ENCODE data around the gene MAPK13. TPM values are rescaled to one million over a fixed set of nuclear protein-coding genes. Genes with fewer than 3 reads are reported as not detected.

MAPK13 gene
- total RNA-seq, 1 donor: 4.3 TPM

- no peak for TF ChIP-seq CTCF (IDR thresholded peaks at IDR 0.05; ENCODE audit: extremely low read depth, low read depth, low read length)
- H3K27me3 ChIP-seq (ENCODE audit: insufficient read depth, low read length): peaks cover 2% of the 10 kb centered on the region
- no peaks in the 10 kb centered on the region for H3K79me2 ChIP-seq (ENCODE audit: insufficient read depth, low read length)
- no peak overlapping the region for H2AFZ ChIP-seq (ENCODE audit: low read length)
- H4K20me1 ChIP-seq (ENCODE audit: insufficient read depth, low read length): no peaks in the 10 kb centered on the region
- H3K4me2 ChIP-seq (ENCODE audit: insufficient read depth, low read length): no peak overlapping the region
- no peaks in the 10 kb centered on the region for H3K36me3 ChIP-seq (ENCODE audit: insufficient read depth, low read length)
- H3K4me1 ChIP-seq (ENCODE audit: insufficient read depth, low read length): no peaks in the 10 kb centered on the region
- DNase-seq (ENCODE audit: insufficient read length, low spot score, missing footprints): no peak
- H3K4me3 ChIP-seq (ENCODE audit: insufficient read depth, low read length): no peak overlapping the region
- H3K27ac ChIP-seq (ENCODE audit: low read depth, low read length): no peak overlapping the region
- no peaks in the 10 kb centered on the region for H3K9me3 ChIP-seq (ENCODE audit: low read depth, low read length)
Observed at GRCh38 chr6:36150283-36150682, 20.0 kb downstream of the MAPK13 start.

- Histone ChIP-seq H3K4me1 (ENCODE audit: insufficient read depth, low read length) (no peaks in the 10 kb centered on the region), H3K27me3 (ENCODE audit: insufficient read depth, low read length) (no peaks in the 10 kb centered on the region), H3K79me2 (ENCODE audit: insufficient read depth, low read length) (no peaks in the 10 kb centered on the region), H2AFZ (ENCODE audit: low read length) (no peak overlapping the region), H3K4me3 (ENCODE audit: insufficient read depth, low read length) (no peak overlapping the region), H3K36me3 (ENCODE audit: insufficient read depth, low read length) (no peaks in the 10 kb centered on the region), H3K9me3 (ENCODE audit: low read depth, low read length) (no peaks in the 10 kb centered on the region), H4K20me1 (ENCODE audit: insufficient read depth, low read length) (no peaks in the 10 kb centered on the region), H3K27ac (ENCODE audit: low read depth, low read length) (no peak overlapping the region), H3K4me2 (ENCODE audit: insufficient read depth, low read length) (no peak overlapping the region)
- no peak for TF ChIP-seq CTCF (IDR thresholded peaks at IDR 0.05; ENCODE audit: extremely low read depth, low read depth, low read length)
- no peak for DNase-seq (ENCODE audit: insufficient read length, low spot score, missing footprints)
Observed at GRCh38 chr6:36154286-36154685, 24.0 kb downstream of the MAPK13 start.

GRCh38 chr6:36155662-36156061 is 25.3 kb downstream of the MAPK13 start:
- no peak for DNase-seq (ENCODE audit: insufficient read length, low spot score, missing footprints)
- Histone ChIP-seq H3K27me3 (ENCODE audit: insufficient read depth, low read length) (no peaks in the 10 kb centered on the region), H3K9me3 (ENCODE audit: low read depth, low read length) (no peaks in the 10 kb centered on the region), H3K79me2 (ENCODE audit: insufficient read depth, low read length) (no peaks in the 10 kb centered on the region), H3K27ac (ENCODE audit: low read depth, low read length) (no peak overlapping the region), H3K4me3 (ENCODE audit: insufficient read depth, low read length) (no peak overlapping the region), H4K20me1 (ENCODE audit: insufficient read depth, low read length) (no peaks in the 10 kb centered on the region), H2AFZ (ENCODE audit: low read length) (no peak overlapping the region), H3K4me1 (ENCODE audit: insufficient read depth, low read length) (no peaks in the 10 kb centered on the region), H3K4me2 (ENCODE audit: insufficient read depth, low read length) (no peak overlapping the region), H3K36me3 (ENCODE audit: insufficient read depth, low read length) (no peaks in the 10 kb centered on the region)
- no peak for TF ChIP-seq CTCF (IDR thresholded peaks at IDR 0.05; ENCODE audit: extremely low read depth, low read depth, low read length)

- no peaks in the 10 kb centered on the region for H3K79me2 ChIP-seq (ENCODE audit: insufficient read depth, low read length)
- H3K4me1 ChIP-seq (ENCODE audit: insufficient read depth, low read length): no peaks in the 10 kb centered on the region
- no peak overlapping the region for H2AFZ ChIP-seq (ENCODE audit: low read length)
- H3K27me3 ChIP-seq (ENCODE audit: insufficient read depth, low read length): no peaks in the 10 kb centered on the region
- no peak for TF ChIP-seq CTCF (IDR thresholded peaks at IDR 0.05; ENCODE audit: extremely low read depth, low read depth, low read length)
- no peak overlapping the region for H3K4me2 ChIP-seq (ENCODE audit: insufficient read depth, low read length)
- no peak overlapping the region for H3K4me3 ChIP-seq (ENCODE audit: insufficient read depth, low read length)
- DNase-seq (ENCODE audit: insufficient read length, low spot score, missing footprints): no peak
- H4K20me1 ChIP-seq (ENCODE audit: insufficient read depth, low read length): no peaks in the 10 kb centered on the region
- H3K36me3 ChIP-seq (ENCODE audit: insufficient read depth, low read length): no peaks in the 10 kb centered on the region
- no peaks in the 10 kb centered on the region for H3K9me3 ChIP-seq (ENCODE audit: low read depth, low read length)
- H3K27ac ChIP-seq (ENCODE audit: low read depth, low read length): no peak overlapping the region
Observed at GRCh38 chr6:36160147-36160760, 29.9 kb downstream of the MAPK13 start.
